Measurements from ENCODE around the gene OR8J1.
"Not testable (repeated sequence)": the region's sequence is repeated elsewhere in the genome, so short reads cannot be mapped to it uniquely, and the experiment has no call there.

The OR8J1 gene, protein sequence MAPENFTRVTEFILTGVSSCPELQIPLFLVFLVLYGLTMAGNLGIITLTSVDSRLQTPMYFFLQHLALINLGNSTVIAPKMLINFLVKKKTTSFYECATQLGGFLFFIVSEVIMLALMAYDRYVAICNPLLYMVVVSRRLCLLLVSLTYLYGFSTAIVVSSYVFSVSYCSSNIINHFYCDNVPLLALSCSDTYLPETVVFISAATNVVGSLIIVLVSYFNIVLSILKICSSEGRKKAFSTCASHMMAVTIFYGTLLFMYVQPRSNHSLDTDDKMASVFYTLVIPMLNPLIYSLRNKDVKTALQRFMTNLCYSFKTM

DNA sequence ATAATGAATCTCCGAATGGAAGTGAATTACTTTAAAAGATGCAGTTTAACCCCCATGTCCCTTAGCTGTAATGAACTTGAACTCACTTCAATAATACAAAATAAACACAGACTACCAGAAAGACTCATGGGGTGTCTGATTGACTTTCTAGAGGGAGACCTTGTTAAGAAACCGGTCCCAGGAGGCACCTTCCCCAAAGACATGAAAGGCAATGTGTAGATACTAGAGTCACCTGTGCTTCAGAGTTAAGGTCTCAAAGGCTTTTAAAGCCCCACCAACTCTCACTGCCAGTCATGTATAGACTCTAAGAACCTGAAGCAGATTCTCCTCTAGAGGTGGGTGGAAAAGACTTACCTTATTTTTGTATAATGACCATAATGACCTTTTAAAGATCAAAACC is at the start of gene OR8J1:
Gene OR8J1, plus strand, starts transcription at position 301 of the 400 bp plus-strand sequence. CDS start 5,956 bp downstream, outside the sequence.
- DNase-seq (ENCODE audit: low read depth), result no peak

DNA sequence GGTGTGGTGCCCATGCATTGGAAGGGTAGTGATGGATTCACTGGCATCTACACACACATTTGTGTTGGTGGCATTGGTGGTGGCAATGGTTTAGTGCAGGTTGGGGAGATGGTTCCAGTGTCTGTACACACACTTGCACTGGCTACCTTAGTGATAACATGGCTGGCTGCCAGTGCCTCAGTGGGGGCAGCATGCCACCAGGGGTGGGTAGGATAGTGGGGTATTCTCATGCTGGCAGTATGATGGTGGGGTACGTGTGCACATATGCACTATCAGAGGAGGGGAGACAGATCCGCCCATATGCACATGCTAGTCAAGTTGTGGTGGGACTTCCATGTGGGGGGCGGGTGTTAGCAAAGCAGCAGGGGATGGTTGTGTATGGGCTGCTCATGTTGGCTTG is 46.3 kb upstream of the OR8J1 start:
- DNase-seq (ENCODE audit: low read depth), result no peak

DNA sequence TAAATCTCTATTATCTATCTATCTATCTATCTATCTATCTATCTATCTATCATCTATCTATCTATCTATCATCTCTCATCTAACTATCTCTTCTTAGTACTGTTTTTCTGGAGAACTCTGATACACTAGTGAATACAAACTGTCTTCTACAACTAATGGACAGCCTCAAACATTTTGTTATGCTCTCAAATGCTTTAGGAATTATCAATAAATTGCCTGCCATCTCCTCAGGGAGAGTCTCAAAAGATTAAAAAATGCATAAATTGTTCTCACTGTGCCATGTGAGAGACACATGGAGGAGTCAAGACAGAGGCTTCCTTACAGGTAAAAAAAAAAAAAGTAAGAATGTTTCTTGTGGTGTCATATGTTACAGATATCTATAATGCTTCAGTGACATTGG is 39.2 kb upstream of the OR8J1 start, which contains the start of gene OR8K3:
Gene OR8K3, plus strand, starts transcription at position 301 of the 400 bp plus-strand sequence. CDS start 3,163 bp downstream, outside the sequence.
- DNase-seq (ENCODE audit: low read depth), result no peak

DNA sequence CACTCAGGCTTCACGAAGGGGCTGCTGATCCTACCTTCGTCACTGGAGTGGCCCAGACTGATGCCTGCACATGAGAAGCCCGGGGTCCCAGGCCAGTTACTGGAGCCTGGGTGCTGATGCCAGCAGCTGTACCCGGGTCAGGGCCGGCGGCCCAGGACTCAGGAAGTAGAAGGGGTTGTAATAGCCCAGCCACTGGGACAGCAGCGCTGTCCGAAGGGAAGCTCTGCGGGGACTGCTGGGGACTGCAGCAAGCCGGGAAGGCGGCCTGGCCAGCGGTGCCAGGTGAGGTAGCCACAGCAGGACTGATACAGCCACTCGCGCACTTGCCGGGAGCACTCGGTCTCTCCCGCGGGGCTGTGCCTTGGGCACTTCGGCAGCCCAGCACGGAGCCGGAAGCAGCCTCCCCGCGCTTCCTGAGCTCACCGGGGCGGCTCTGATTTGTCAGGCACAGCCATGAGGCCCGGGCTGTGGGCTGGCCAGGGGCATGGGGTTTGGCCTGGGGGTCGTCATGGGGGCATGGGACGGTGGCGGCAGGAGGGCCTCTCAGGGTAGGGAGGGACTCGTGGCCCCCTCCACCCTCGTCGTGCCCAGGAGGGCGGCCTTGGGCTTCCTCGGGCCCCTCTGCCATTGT is 22.1 kb upstream of the OR8J1 start:
- DNase-seq (ENCODE audit: low read depth), result no peak

DNA sequence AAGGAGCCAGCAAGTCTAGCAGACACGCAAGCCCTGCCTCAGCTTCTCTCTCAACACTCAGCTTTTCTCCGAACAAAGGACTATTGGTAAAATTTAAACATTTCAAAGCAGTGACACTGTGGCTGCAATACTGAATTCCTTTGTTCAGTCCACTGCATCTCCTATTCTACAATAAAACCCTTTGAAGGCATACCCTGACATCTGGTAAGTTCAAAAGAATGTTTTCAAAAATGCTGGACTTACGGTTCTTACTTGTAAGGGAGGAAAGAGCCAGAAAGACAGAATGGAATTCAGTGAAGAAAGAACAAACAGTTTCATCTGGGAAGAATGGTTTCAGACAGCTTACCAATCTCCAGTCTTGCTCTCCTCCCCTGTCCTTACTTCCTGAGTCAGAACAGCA is 20.9 kb upstream of the OR8J1 start:
- no peak for DNase-seq (ENCODE audit: low read depth)

DNA sequence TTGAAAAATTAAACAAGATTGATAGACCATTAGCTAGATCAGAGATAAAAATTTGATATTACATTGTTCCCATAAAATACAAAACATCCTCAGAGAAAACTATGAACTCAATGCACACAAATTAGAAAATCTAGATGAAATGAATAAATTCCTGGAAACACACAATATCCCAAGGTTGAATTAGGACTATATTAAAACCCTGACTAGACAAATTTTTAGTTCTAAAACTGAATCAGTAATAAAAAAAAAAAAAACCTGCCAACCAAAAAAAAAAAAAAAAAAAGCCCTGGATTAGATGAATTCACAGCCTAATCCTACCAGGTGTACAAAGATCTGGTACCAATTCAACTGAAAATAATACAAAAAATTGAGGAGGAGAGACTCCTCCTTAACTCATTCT is 13.8 kb upstream of the OR8J1 start:
- DNase-seq (ENCODE audit: low read depth), result no peak

DNA sequence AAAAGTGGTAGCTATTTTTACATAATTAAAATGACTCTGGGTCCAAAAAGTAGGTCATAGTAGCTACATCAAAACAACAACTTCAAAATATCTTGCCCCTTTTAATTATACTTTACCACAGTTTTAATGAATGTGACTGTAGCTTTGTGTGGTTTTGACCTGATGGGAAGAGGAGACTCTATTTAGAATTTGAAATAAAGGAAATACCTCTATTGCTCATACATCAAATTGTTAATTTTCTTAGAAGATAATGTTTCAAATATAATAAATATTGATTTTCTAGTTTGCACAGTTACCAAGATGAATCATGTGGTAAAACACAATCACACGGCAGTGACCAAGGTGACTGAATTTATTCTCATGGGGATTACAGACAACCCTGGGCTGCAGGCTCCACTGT is 8.4 kb upstream of the OR8J1 start, which contains the start of gene OR8K1:
Gene OR8K1, plus strand, starts transcription at position 301 of the 400 bp plus-strand sequence. Its CDS starts 0 bp downstream, at position 301.
- no peak for DNase-seq (ENCODE audit: low read depth)

DNA sequence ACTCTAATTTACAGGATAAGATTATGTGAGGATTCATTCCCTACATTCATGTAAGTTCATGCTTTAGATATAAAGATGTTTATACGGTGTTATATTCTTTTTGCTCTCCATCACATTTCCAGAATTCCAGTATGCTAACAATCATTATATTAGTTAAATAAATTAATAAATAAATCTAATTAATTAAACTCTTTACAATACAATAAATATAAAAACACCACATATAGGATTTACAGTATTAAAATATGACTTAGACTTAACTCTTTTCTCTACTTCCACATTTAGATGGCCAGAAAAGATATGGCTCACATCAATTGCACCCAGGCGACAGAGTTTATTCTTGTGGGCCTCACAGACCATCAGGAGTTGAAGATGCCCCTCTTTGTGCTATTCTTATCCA is 21.2 kb downstream of the OR8J1 start, which contains the start of gene OR8U1:
Gene OR8U1, plus strand, starts transcription at position 301 of the 400 bp plus-strand sequence. Its CDS starts 0 bp downstream, at position 301.
- no peak for DNase-seq (ENCODE audit: low read depth)

DNA sequence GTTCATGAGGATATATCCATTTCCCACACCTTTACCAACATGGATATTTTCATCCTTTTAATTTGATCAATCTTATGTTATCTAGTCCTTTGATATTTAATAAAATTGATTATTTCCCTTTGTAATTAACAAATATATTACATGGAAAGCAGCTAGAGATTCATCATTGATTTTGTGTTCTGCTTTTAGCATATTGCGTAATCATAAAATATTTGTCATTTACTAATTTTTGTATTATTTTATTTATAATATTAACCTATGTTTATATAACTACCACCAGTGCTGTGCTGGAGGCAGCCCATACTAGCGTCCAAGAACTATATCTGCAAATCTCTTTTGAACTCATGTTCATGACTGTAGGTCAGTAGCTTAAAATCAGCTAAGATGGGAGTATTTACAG is 26.0 kb downstream of the OR8J1 start:
- no peak for DNase-seq (ENCODE audit: low read depth)

DNA sequence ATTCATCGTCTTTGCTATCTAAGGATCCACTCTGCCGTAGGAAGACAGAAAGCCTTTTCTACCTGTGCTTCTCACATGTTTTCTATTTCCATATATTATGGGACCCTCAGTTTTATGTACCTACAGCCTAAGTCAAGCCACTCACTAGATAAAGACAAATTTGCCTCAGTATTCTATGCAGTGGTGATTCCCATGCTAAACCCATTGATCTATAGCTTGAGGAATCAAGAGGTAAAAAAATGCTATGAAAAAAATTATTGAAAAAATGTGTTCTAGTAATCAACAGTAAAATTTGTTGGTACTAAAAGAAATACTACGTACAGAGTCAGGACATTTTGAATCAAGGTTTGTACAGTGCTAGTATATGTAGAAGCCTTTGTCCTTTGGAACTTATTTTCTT is 40.3 kb downstream of the OR8J1 start:
- DNase-seq (ENCODE audit: low read depth), result no peak

DNA sequence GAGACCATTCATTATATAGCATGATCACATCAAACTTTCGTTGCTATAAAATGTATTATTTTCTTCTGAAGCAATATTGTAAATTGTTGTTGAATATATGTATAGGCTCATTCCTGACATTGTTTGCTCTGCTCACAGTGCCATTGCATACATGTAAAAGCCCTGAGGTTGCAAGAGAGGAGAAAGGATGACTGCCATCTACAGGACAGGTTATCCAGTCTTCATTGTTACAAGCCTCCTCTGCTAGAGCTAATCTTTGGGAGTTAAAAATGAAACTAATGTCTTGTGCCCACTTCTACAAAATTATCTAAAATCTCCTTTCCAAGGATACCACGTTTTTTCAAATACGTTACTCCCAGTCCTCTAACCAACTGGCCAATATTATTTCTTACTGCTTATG is 42.0 kb downstream of the OR8J1 start:
- no peak for DNase-seq (ENCODE audit: low read depth)

DNA sequence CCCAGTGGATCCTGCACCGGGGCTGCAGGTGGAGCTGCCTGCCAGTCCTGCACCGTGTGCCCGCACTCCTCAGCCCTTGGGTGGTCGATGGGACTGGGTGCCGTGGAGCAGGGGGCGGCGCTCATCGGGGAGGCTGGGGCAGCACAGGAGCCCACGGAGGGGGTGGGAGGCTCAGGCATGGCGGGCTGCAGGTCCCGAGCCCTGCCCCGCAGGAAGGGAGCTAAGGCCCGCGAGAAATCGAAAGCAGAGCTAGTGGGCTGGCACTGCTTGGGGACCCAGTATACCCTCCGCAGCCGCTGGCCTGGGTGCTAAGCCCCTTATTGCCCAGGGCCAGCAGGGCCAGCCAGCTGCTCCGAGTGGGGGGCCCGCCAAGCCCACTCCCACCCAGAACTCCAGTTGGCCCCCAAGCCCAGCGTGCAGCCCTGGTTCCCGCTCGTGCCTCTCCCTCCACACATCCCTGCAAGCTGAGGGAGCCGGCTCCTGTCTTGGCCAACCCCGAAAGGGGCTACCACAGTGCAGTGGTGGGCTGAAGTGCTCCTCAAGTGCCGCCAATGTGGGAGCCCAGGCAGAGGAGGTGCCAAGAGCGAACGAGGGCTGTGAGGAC is 47.9 kb downstream of the OR8J1 start:
- DNase-seq (ENCODE audit: low read depth), result not testable (repeated sequence)

DNA sequence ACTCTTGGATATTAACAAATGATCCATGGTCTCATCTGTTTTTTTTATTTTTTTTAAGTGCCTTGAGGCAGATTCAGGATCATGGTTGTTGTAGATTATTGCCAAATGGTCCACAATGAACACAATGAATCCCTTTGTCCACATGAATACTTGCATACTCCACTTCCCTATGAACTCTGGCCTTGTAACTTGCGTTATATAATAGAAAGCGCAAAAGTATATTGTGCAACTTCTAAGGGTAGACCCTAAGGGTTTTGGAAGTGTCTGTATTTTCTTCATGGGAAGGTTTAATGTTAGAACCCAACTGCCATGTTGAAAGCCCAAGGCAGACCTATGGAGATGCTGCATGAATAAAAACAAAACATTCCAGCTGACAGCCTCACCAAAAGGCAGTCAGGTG is 50.3 kb downstream of the OR8J1 start:
- no peak for DNase-seq (ENCODE audit: low read depth)

DNA sequence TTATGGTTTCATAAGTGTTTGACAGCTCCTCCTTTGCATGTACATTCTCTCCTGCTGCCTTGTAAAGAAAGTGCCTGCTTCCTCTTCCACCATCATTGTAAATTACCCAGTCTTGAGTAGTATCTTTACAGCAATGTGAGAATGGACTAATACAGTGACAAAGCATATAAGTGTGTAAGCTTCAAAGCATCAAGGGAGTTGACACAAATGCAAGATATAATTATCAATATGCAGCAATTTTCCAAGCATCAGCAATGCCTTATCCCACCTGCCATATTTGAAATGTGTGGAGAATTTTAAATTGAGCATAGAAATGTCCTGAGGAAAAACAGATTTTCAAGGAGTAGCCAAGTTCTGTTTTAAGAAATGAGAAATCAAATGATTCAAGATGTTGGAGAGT is 56.7 kb downstream of the OR8J1 start:
- no peak for DNase-seq (ENCODE audit: low read depth)

Measured in GM04503 (cell line).